Activated CD4-positive, alpha-beta memory T cell treated with anti-CD3 and anti-CD28 coated beads, Interleukin-2, amount 10 ng/mL, durations not matched to agents 7 days and 5 days (primary cell): ENCODE data around the gene CARM1. TPM values are rescaled to one million over a fixed set of nuclear protein-coding genes. Genes with fewer than 3 reads are reported as not detected.
"Not testable (repeated sequence)": the region's sequence is repeated elsewhere in the genome, so short reads cannot be mapped to it uniquely, and the experiment has no call there.

Experiments
- CTCF ChIA-PET: fragments of 350-600 bp; sonication (Branson Sonifier 250); formaldehyde crosslinking; loops from one replicate; lab custom pipeline; 2021; ENCODE audit warnings: antibody characterized with exemption, inconsistent platforms; lab: Charles Lee
- POLR2A ChIA-PET: fragments of 350-600 bp; sonication (Branson Sonifier 250); formaldehyde crosslinking; loops from one replicate; lab custom pipeline; 2021; ENCODE audit warnings: antibody characterized with exemption; lab: Charles Lee
- DNase-seq: peaks from one replicate; pipeline ENCODE4 v3.0.0-alpha.2; 2020
- H3K27ac Mint-ChIP-seq: one replicate; pipeline ENCODE4 v1.8.0; 2021; ENCODE audit warnings: mild to moderate bottlenecking, mixed read lengths
- H3K27me3 Mint-ChIP-seq: one replicate; pipeline ENCODE4 v1.8.0; 2021; ENCODE audit warnings: mixed read lengths
- H3K36me3 Mint-ChIP-seq: one replicate; pipeline ENCODE4 v1.8.0; 2021; ENCODE audit warnings: low read depth, mixed read lengths
- H3K4me1 Mint-ChIP-seq: one replicate; pipeline ENCODE4 v1.8.0; 2021; ENCODE audit warnings: mixed read lengths
- H3K4me3 Mint-ChIP-seq: one replicate; pipeline ENCODE4 v1.8.0; 2021; ENCODE audit warnings: mild to moderate bottlenecking, mixed read lengths
- H3K9me3 Mint-ChIP-seq: one replicate; pipeline ENCODE4 v1.8.0; 2021; ENCODE audit warnings: mixed read lengths
- total RNA-seq, 2 experiments: library from RNA; stranded (reverse); gene quantifications; one replicate each; pipeline ENCODE4 v1.2.3, GENCODE V29; 2021

CARM1 gene
- total RNA-seq, 2 experiments from 2014 or later: 39.3 to 40.2 TPM

- no peak for DNase-seq
- H3K9me3 Mint-ChIP-seq: peaks cover 9% of the 10 kb centered on the region
- POLR2A ChIA-PET: interaction anchor here (0.9 to 3.0 kb wide), 13 partner anchors 8 to 269 kb away, joined by 3 to 22 read pairs (median 7); partner anchors contain the start of genes CARM1, DNM2, LDLR and QTRT1
- peak overlapping the region; percentile 86 for H3K4me3 Mint-ChIP-seq
- H3K36me3 Mint-ChIP-seq: peaks cover 23% of the 10 kb centered on the region
- CTCF ChIA-PET: interaction anchor here (1.0 to 3.8 kb wide), 7 partner anchors 15 to 118 kb away, joined by 4 to 40 read pairs (median 11); partner anchors contain the start of gene DNM2
- H3K4me1 Mint-ChIP-seq: peaks cover 16% of the 10 kb centered on the region
- H3K27ac Mint-ChIP-seq: peak overlapping the region; percentile 93
- H3K27me3 Mint-ChIP-seq: peaks cover 4% of the 10 kb centered on the region
Measured at GRCh38 chr19:10835089-10835753, 36.1 kb upstream of the CARM1 start.

DNA sequence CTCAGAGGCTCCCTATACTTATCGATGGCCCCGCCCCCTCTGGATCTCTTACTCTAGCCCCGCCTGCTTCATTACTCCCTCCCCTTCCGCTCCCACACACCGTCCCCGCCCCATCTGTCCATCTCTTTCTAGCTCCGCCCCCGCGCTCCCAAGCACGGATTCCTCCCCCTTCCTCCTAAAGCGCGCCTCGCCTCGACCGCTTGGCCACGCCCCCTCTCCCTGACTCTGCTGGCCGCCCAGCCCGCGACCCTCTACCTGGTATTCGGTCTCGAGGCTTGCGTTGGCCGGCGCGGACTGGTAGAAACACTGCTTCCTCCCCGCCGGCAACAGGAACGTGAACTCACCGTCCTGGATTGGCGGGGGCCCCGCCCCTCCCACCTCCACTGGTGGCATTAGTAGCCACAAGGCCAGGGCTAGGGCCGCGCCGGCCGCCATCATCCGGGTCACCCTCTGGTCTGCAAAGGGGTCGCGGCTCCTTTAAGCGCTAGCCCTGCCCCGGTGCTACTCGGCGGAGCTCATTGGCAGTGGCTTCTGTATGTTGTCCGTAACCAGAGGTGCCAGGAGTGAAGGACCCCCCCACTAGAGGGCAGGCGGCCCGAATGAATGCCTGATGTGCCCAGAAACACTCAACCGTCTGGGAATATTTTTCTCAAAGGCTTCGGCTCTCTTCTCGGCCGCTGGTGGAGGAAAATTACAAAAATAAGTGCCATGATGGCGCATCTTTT, 35.4 kb upstream of the CARM1 start, which contains the start of gene TMED1:
Gene TMED1 (minus strand): TSS at position 459 of the 725 bp plus-strand sequence. CDS start 21 bp downstream, at position 438.
- H3K4me3 Mint-ChIP-seq: peak within 1 kb of the TSS; percentile 86
- peaks cover 19% of the 10 kb centered on the region for H3K36me3 Mint-ChIP-seq
- CTCF ChIA-PET: interaction anchor here (0.5 to 3.8 kb wide), 19 partner anchors 10 to 336 kb away, joined by 3 to 40 read pairs (median 4); partner anchors contain the start of genes CARM1, DNM2 and QTRT1
- POLR2A ChIA-PET: interaction anchor here (0.9 to 3.0 kb wide), 18 partner anchors 9 to 269 kb away, joined by 3 to 22 read pairs (median 6); partner anchors contain the start of genes CARM1, DNM2, LDLR and QTRT1
- peaks cover 4% of the 10 kb centered on the region for H3K27me3 Mint-ChIP-seq
- peak; percentile 98 for DNase-seq
- peaks cover 16% of the 10 kb centered on the region for H3K4me1 Mint-ChIP-seq
- H3K27ac Mint-ChIP-seq: peak within 1 kb of the TSS; percentile 93
- H3K9me3 Mint-ChIP-seq: peaks cover 9% of the 10 kb centered on the region

GRCh38 chr19:10836479-10837330, 34.6 kb upstream of the CARM1 start:
- Mint-ChIP-seq H3K27ac (peak overlapping the region; percentile 93), H3K27me3 (peaks cover 4% of the 10 kb centered on the region), H3K4me1 (peaks cover 16% of the 10 kb centered on the region), H3K4me3 (peak overlapping the region; percentile 86), H3K9me3 (peaks cover 9% of the 10 kb centered on the region), H3K36me3 (peaks cover 19% of the 10 kb centered on the region)
- DNase-seq: peak; percentile 87
- ChIA-PET CTCF (interaction anchor here (0.6 to 3.8 kb wide), 18 partner anchors 9 to 418 kb away, joined by 3 to 40 read pairs (median 4); partner anchors contain the start of genes CARM1, DNM2 and QTRT1), POLR2A (interaction anchor here (0.6 to 3.0 kb wide), 16 partner anchors 10 to 258 kb away, joined by 3 to 22 read pairs (median 6); partner anchors contain the start of genes CARM1, DNM2, LDLR and QTRT1)

GRCh38 chr19:10837649-10838048, 33.7 kb upstream of the CARM1 start:
- H3K36me3 Mint-ChIP-seq: peaks cover 17% of the 10 kb centered on the region
- POLR2A ChIA-PET: interaction anchor here (0.6 to 3.0 kb wide), 5 partner anchors 16 to 136 kb away, joined by 3 to 22 read pairs (median 11); partner anchors contain the start of gene DNM2
- not testable (repeated sequence) for H3K9me3 Mint-ChIP-seq, H3K4me3 Mint-ChIP-seq, H3K27ac Mint-ChIP-seq, H3K27me3 Mint-ChIP-seq, DNase-seq
- peaks cover 16% of the 10 kb centered on the region for H3K4me1 Mint-ChIP-seq
- CTCF ChIA-PET: interaction anchor here (3.8 kb wide), 1 partner anchor 27 kb away, joined by 40 read pairs; no protein-coding TSS in a partner anchor

- Mint-ChIP-seq H3K27me3 (peaks cover 4% of the 10 kb centered on the region), H3K4me3 (no peak overlapping the region), H3K4me1 (peaks cover 16% of the 10 kb centered on the region), H3K9me3 (peaks cover 9% of the 10 kb centered on the region), H3K36me3 (peaks cover 14% of the 10 kb centered on the region), H3K27ac (no peak overlapping the region)
- CTCF ChIA-PET: interaction anchor here (3.8 kb wide), 1 partner anchor 26 kb away, joined by 40 read pairs; no protein-coding TSS in a partner anchor
- POLR2A ChIA-PET: interaction anchor here (1.0 kb wide), 1 partner anchor 24 kb away, joined by 3 read pairs; no protein-coding TSS in a partner anchor
- DNase-seq: no peak
Measured at GRCh38 chr19:10838377-10838776, 33.0 kb upstream of the CARM1 start.

DNA sequence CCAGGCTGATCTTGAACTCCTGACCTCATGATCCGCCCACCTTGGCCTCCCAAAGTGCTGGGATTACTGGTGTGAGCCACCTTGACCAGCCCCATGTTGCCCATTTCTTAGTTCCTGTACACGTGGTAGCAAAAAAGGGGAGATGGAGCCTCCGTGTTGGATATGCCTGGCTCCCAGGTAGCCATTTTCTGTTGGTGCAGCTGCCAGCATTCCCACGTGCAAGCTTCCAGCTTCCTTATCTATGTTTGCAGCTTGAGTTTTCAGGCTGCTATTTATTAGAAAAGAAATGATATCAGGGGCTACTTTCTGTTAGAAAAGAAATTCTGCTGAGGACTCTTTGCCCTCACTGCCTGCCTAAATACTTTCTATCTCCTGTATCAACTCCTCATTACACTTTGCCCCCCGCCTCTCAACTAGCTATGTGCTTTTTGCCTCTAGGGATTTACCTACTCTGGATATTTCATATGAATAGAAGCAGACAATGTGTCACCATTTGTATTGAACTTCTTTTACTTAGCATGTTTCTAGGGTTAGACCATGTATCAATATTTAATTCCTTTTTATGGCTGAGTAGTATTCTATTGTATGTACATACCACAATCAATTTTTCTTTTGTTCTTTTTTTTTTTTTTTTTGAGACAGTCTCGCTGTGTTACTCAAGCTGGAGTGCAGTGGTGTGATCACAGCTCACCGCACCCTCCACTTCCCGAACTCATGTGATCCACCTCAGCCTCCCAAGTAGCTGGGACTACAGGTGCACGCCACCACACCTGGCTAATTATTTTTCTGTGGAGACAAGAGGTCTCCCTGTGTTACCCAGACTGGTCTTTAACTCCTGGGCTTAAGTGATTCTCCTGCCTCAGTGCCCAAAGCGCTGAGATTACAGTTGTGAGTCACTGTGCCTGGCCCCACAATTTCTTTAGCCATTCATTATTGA, 32.0 kb upstream of the CARM1 start:
- peaks cover 4% of the 10 kb centered on the region for H3K27me3 Mint-ChIP-seq
- H3K9me3 Mint-ChIP-seq: peaks cover 9% of the 10 kb centered on the region
- peaks cover 14% of the 10 kb centered on the region for H3K36me3 Mint-ChIP-seq
- H3K4me3 Mint-ChIP-seq: no peak overlapping the region
- no peak for DNase-seq
- ChIA-PET CTCF (interaction anchor here (1.2 to 3.8 kb wide), 4 partner anchors 17 to 25 kb away, joined by 3 to 40 read pairs (median 8); no protein-coding TSS in a partner anchor), POLR2A (no interaction called here)
- peaks cover 16% of the 10 kb centered on the region for H3K4me1 Mint-ChIP-seq
- H3K27ac Mint-ChIP-seq: no peak overlapping the region

DNA sequence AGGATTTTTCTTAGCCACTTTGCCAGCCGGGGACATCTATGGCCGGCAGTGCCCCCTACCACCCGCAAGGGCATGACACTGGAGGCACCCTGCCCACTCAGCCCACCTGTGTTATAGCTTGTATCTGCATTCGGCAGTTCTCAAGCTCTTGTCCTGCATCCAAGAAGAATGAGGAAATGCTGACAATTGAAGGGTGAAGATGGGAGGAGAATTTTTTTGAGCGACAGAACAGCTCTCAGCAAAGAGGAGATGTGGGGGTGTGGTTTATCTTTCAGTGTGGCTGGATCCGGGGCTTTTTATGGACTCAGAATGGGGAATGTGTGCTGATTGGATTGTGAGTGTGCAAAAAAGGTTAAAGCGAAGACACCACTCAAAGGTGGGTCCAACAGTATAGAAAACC, 28.6 kb upstream of the CARM1 start:
- peaks cover 9% of the 10 kb centered on the region for H3K9me3 Mint-ChIP-seq
- H3K4me3 Mint-ChIP-seq: no peak overlapping the region
- peaks cover 7% of the 10 kb centered on the region for H3K36me3 Mint-ChIP-seq
- peaks cover 6% of the 10 kb centered on the region for H3K4me1 Mint-ChIP-seq
- H3K27me3 Mint-ChIP-seq: peaks cover 7% of the 10 kb centered on the region
- no peak overlapping the region for H3K27ac Mint-ChIP-seq
- ChIA-PET POLR2A (no interaction called here), CTCF (interaction anchor here (0.8 to 1.6 kb wide), 2 partner anchors 16 to 126 kb away, joined by 3 to 5 read pairs; no protein-coding TSS in a partner anchor)
- DNase-seq: no peak

- Mint-ChIP-seq H3K4me1 (peaks cover 11% of the 10 kb centered on the region), H3K36me3 (peaks cover 7% of the 10 kb centered on the region), H3K27ac (no peak overlapping the region), H3K9me3 (peaks cover 9% of the 10 kb centered on the region), H3K4me3 (no peak overlapping the region), H3K27me3 (peaks cover 2% of the 10 kb centered on the region)
- ChIA-PET POLR2A (no interaction called here), CTCF (interaction anchor here (0.6 to 2.0 kb wide), 7 partner anchors 8 to 265 kb away, joined by 3 to 9 read pairs (median 5); partner anchors contain the start of genes DNM2 and TMED1)
- DNase-seq: no peak
Measured at GRCh38 chr19:10846500-10847202, 24.7 kb upstream of the CARM1 start.

GRCh38 chr19:10848230-10848856, 23.0 kb upstream of the CARM1 start, which contains the start of gene C19orf38:
C19orf38 (plus strand) TSS chr19:10848415; CDS start chr19:10848509, 94 bp downstream.
- ChIA-PET CTCF (interaction anchor here (0.6 to 1.3 kb wide), 3 partner anchors 10 to 470 kb away, joined by 4 to 5 read pairs (median 4); no protein-coding TSS in a partner anchor), POLR2A (no interaction called here)
- H3K4me1 Mint-ChIP-seq: peaks cover 11% of the 10 kb centered on the region
- peaks cover 9% of the 10 kb centered on the region for H3K9me3 Mint-ChIP-seq
- H3K27ac Mint-ChIP-seq: no peak within 1 kb of the TSS
- H3K27me3 Mint-ChIP-seq: peaks cover 2% of the 10 kb centered on the region
- no peak within 1 kb of the TSS for H3K4me3 Mint-ChIP-seq
- H3K36me3 Mint-ChIP-seq: peaks cover 7% of the 10 kb centered on the region
- DNase-seq: no peak

- Mint-ChIP-seq H3K27ac (no peak overlapping the region), H3K4me3 (no peak overlapping the region), H3K4me1 (peaks cover 11% of the 10 kb centered on the region), H3K9me3 (peaks cover 9% of the 10 kb centered on the region), H3K27me3 (no peaks in the 10 kb centered on the region), H3K36me3 (peaks cover 7% of the 10 kb centered on the region)
- ChIA-PET CTCF (interaction anchor here (2.2 kb wide), 1 partner anchor 13 kb away, joined by 9 read pairs; no protein-coding TSS in a partner anchor), POLR2A (no interaction called here)
- DNase-seq: no peak
Measured at GRCh38 chr19:10850631-10851030, 20.7 kb upstream of the CARM1 start.
